GM19240 (cell line): ENCODE results near the gene DMPK.
A peak's percentile ranks its signal among the peaks of the same experiment; 100 is the strongest.

Source experiments
- DNase-seq: peaks from one replicate; pipeline ENCODE4 v3.0.0; 2011; ENCODE audit warnings: low spot score; ENCODE audit not compliant: insufficient read length

The DMPK gene, protein sequence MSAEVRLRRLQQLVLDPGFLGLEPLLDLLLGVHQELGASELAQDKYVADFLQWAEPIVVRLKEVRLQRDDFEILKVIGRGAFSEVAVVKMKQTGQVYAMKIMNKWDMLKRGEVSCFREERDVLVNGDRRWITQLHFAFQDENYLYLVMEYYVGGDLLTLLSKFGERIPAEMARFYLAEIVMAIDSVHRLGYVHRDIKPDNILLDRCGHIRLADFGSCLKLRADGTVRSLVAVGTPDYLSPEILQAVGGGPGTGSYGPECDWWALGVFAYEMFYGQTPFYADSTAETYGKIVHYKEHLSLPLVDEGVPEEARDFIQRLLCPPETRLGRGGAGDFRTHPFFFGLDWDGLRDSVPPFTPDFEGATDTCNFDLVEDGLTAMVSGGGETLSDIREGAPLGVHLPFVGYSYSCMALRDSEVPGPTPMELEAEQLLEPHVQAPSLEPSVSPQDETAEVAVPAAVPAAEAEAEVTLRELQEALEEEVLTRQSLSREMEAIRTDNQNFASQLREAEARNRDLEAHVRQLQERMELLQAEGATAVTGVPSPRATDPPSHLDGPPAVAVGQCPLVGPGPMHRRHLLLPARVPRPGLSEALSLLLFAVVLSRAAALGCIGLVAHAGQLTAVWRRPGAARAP

DNA sequence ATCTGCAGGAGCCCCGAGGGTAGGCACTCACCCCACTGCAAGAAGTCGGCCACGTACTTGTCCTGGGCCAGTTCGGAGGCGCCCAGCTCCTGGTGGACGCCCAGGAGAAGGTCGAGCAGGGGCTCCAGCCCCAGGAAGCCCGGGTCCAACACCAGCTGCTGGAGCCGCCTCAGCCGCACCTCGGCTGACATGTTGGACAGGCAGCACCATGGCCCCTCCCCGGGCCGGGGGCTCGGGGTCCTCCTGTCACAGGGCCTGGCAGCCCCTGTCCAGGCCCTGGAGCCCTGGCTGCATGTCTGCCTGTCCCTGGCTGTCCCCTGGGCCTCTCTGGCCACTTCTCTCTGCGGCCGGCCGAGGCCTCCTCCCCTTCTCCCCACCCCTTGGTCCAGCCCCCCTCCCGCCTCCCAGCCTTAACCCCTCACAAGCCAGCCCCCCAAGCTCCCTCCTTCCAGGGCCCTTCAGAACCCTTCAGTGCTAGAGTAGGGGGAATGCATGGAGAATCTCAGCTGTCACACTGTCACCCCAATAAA lies at the start of gene DMPK:
Gene DMPK, minus strand, starts transcription at position 329 of the 530 bp plus-strand sequence. Its CDS starts 138 bp downstream, at position 191.
- DNase-seq = no peak

DNA sequence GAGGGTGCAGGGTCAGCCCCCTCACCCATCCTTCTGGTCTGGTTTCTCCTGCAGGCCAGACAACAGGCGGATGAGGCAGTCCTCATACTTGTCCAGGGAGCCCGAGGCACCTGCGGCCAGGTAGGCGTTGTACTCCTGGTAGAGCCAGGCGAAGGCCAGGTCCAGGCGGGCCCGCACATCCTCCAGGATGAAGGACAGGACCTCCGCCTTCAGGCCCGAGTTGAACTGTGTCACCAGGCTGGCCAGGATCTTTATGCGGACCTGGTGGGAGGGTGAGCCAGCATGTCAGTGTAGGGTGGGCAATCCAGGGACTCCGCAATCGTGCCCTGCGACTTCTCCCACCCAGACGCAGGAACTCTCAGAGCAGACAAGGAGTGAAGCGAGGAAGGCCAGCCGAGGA lies 46.7 kb upstream of the DMPK start:
- no peak for DNase-seq

- DNase-seq = no peak
These were observed 46.2 kb upstream of the DMPK start for GRCh38 chr19:45828523-45828922.

GRCh38 chr19:45827459-45828093 lies 45.3 kb upstream of the DMPK start:
- DNase-seq = no peak

DNA sequence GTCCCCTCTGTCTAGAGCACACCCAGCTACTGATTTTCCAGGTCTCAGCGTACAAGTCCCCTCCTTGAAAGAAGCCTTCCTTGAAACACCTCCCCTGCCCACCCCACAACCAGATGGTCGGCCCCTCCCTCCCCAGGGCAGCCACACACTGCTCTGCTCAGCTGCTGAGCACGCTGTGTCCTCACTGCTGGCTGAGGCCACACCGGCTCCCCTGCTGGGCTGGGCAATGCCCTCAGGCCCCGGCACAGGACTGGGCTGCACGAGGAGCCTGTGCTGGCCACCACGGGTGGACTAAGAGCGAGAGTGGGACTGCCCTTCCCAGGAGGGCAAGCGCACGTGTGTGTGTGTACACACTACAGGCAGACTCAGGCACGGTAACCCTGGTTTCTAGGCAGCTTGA lies 44.6 kb upstream of the DMPK start:
- no peak for DNase-seq

GRCh38 chr19:45825917-45826893 lies 43.9 kb upstream of the DMPK start:
- DNase-seq = no peak

GRCh38 chr19:45825263-45825605 lies 42.9 kb upstream of the DMPK start:
- no peak for DNase-seq

- DNase-seq = no peak
These were observed 42.4 kb upstream of the DMPK start for GRCh38 chr19:45824531-45825262.

GRCh38 chr19:45824041-45824471 lies 41.8 kb upstream of the DMPK start:
- DNase-seq = no peak

- DNase-seq = no peak
These were observed 40.9 kb upstream of the DMPK start for GRCh38 chr19:45823182-45823581.

DNA sequence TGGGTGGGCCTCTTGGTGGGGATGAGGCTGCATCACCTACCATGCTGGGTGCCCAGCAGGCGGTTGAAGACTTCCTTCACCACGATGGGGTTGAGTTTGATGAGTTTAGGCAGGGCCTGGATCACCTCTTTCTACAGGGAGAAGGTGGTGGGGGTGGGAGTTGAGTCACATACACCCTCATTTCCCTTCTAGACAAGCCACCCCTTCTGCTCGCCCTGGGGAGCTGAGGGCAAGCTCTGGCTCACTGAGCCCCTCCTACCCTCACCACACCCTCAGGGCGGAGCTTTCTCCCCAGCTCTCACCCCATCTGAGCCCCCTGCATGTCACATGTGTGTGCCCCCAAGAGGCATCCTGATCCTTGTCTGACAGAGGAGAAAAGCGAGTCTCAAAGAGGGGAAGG lies 40.4 kb upstream of the DMPK start:
- no peak for DNase-seq

DNA sequence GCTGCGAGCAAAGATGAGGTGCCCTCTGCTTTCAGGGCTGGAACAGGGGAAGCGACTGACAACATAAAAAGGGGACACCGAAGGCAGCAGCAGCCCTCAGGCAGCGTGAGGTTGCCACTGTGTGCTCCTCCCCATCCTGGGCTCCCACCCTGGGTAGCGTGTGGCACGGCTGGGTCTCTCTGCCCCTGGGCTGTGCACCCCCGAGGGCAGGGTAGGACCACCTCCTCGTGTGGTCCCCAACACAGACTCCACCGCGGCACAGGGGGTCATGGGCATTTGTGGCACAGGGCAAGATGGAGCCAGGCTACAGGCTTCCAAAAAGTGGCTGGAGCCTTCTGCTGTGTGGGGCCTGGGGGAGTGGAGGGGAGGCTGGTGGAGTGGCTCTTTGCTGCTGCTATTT lies 39.3 kb upstream of the DMPK start:
- DNase-seq = no peak

DNA sequence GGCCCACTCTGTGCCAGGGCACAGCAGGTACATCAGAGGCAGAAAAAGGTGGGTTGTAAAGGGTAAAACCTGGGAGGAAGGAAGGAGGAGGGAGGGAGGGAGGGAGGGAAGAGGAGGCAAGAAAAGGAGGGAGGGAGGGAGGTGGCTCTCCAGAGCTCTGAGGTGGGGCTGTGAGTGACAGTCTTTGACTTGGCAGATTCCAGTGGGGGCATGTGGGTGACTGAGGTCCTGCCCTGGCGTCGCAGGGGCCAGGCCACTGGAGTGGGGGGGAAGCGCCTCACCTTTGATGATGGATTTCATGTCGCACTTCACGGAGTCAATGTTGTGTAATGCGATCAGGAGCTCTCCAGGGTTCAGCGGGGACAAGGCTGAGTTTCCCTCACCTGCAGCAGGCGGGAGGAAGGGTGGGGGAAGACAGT lies 38.8 kb upstream of the DMPK start:
- no peak for DNase-seq

DNA sequence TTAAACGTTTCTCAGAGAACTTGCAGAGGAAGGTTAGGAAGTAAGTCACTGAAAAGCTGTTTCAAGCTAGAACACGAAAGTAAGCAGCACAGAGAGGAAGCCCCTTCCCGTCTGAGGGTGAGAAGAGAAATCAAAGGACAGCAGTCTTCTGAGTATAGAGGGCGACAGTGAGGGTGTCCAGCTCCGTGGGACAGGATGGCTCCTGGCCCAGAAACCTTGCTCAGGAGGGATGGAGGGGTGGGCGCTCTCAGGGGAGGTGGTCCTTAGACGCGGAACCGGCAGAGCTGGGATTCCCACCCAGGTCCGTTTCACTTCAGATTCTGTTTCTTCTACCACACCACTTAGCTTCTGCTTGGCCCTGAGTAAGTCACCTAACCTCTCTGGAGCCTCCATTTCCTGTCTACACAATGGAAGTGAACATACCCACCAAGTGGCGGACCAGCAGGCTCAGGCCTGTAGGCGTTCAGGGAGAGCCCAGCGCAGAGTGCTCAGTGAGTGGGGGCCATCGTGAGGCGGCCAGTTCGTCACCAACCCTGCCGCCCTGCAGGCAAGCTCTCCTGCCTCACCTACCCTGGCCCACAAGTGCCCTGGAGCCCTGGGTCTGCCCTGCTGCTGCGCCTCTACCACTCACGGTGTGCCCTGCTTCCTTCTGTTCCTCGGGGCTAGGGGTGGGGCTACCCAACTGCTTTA lies 38.3 kb upstream of the DMPK start:
- no peak for DNase-seq

- DNase-seq = no peak
These were observed 37.5 kb upstream of the DMPK start for GRCh38 chr19:45819769-45820168.

DNA sequence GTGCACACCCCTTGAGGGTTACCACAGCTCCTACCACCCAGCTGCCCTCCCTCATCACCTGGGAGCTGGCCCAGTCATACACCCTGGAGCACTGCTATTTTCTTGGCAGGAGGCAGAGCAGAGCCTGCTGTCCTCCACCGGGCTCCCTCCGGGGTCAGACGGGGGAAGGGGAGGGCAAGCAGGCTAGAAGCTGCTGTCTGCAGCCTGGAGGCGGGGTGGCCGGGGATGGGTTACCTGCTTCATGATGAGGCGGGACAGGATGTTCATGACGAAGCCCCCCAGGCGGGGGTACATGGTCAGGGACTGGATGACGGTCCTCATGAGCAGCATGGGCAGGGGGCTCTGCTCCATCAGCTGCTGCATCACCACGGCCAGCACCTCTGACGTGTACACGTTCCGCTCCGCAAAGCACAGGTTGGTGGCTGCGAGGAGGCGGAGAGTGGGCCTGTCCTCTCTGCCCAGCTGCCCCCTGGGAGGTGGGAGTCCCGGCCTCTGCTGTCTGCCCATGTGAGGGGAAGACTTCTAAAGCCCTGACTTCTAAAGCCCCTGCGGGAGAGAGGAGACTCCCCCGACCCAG lies 35.5 kb upstream of the DMPK start:
- no peak for DNase-seq

- peak; percentile 100 for DNase-seq
These were observed 34.9 kb upstream of the DMPK start for GRCh38 chr19:45817010-45817724.

DNA sequence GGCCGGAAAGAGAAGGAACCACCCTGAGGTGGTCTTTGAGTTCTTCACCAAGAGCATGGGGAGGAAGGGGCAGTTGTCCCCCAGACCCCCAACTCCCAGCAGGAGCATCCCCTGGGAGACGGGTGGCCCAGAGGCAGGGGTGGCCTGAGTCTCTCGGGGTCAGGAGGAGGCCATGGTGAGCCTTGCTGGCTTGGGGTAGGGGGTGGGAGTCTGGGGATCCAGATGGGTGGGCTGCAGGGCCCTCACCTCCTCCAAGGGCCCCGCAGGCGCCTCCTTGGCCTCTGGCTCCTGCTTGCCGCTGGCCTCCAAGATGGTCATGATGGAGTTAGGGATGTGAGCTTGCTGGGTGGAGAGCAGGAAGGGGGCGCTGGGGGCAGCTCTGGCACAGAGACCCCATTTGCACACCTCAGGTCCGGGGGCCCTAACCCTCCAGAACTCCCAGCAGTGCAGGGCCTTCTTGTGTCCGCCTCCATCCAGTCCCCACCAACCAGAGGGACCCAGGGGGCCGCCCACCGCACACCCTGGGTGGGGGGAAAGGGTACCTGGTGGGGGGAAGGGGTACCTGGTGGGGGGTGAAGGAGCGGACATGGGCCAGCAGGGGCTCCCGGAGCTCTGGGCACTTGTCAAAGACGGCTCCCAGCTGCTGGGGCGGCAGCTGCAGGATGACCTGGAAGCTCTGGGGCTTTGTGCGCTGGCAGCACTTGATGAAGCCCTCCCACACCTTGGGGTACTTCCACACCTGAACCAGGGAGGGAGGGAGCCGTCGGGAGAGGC lies 34.1 kb upstream of the DMPK start:
- no peak for DNase-seq
